Activated T-cell treated with anti-CD3 and anti-CD28 coated beads, Interleukin-2, amount 50 U/mL, for 4 hours (primary cell): Measurements from ENCODE around the gene ANKS4B. TPM values are rescaled to one million over a fixed set of nuclear protein-coding genes. Genes with fewer than 3 reads are reported as not detected.
"Not testable (repeated sequence)": the region's sequence is repeated elsewhere in the genome, so short reads cannot be mapped to it uniquely, and the experiment has no call there.

ENCODE experiments used
- ATAC-seq, 2 donors: fragments of 200-7000 bp; cut with Tn5 transposase; one replicate each; pipeline ENCODE4 v1.10.0; 2021
- DNase-seq: peaks from one replicate; pipeline ENCODE4 v3.0.0-alpha.2; 2020
- H3K27me3 Mint-ChIP-seq: one replicate; pipeline ENCODE4 v1.8.0; 2021; ENCODE audit warnings: low read depth, mixed read lengths
- H3K36me3 Mint-ChIP-seq: one replicate; pipeline ENCODE4 v1.8.0; 2022; ENCODE audit warnings: mixed read lengths; ENCODE audit not compliant: insufficient read depth
- H3K4me1 Mint-ChIP-seq: one replicate; pipeline ENCODE4 v1.8.0; 2021; ENCODE audit warnings: low read depth, mixed read lengths
- H3K4me3 Mint-ChIP-seq: one replicate; pipeline ENCODE4 v1.8.0; 2021; ENCODE audit warnings: mild to moderate bottlenecking, moderate library complexity, mixed read lengths
- H3K9me3 Mint-ChIP-seq: one replicate; pipeline ENCODE4 v1.8.0; 2021; ENCODE audit warnings: mixed read lengths
- total RNA-seq, 3 donors: library from RNA; stranded (reverse); gene quantifications; one replicate each; pipeline ENCODE4 v1.2.1, GENCODE V29; 2021

Gene ANKS4B
- total RNA-seq, 3 donors from 2014 or later, result not detected

- H3K4me3 Mint-ChIP-seq, result no peak overlapping the region
- no peak for ATAC-seq
These were observed 29.5 kb downstream of the ANKS4B start for GRCh38 chr16:21262779-21263639.

GRCh38 chr16:21263640-21264570, 30.4 kb downstream of the ANKS4B start:
- no peak overlapping the region for H3K4me3 Mint-ChIP-seq
- H3K27me3 Mint-ChIP-seq, result peaks cover 5% of the 10 kb centered on the region
- H3K4me1 Mint-ChIP-seq, result no peaks in the 10 kb centered on the region
- no peaks in the 10 kb centered on the region for H3K36me3 Mint-ChIP-seq
- no peak for ATAC-seq
- H3K9me3 Mint-ChIP-seq, result no peaks in the 10 kb centered on the region
- no peak for DNase-seq

More at GRCh38 chr16:21262779-21263639, 29.5 kb downstream of the ANKS4B start:
- Mint-ChIP-seq H3K9me3 (no peaks in the 10 kb centered on the region), H3K36me3 (no peaks in the 10 kb centered on the region), H3K4me1 (no peaks in the 10 kb centered on the region), H3K27me3 (peaks cover 5% of the 10 kb centered on the region)
- no peak for DNase-seq

DNA sequence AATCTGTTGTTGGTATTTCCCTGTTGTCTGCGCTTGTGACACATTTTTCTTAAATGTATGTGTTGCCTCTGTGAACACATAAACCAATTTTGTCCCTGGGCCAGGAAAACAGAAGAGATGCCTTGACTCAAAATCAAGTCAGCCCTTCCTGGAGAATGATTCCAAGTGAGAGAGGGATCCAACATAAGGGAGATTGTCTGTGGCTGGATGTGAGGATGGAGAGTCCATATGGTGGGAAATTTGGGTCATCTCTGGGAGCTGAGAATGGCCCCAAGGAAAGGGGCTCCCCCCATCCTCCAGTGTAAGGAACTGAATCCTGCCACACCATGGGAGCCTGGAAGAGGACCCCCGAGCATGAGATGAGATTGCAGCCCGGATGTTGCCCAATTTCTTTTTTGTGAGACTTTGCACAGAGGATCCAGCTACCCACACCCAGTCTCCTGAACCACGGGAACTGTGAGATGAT, 31.1 kb downstream of the ANKS4B start:
- no peak for DNase-seq
- Mint-ChIP-seq H3K9me3 (no peaks in the 10 kb centered on the region), H3K4me1 (no peaks in the 10 kb centered on the region), H3K36me3 (no peaks in the 10 kb centered on the region), H3K4me3 (no peak overlapping the region), H3K27me3 (peaks cover 3% of the 10 kb centered on the region)
- no peak for ATAC-seq

DNA sequence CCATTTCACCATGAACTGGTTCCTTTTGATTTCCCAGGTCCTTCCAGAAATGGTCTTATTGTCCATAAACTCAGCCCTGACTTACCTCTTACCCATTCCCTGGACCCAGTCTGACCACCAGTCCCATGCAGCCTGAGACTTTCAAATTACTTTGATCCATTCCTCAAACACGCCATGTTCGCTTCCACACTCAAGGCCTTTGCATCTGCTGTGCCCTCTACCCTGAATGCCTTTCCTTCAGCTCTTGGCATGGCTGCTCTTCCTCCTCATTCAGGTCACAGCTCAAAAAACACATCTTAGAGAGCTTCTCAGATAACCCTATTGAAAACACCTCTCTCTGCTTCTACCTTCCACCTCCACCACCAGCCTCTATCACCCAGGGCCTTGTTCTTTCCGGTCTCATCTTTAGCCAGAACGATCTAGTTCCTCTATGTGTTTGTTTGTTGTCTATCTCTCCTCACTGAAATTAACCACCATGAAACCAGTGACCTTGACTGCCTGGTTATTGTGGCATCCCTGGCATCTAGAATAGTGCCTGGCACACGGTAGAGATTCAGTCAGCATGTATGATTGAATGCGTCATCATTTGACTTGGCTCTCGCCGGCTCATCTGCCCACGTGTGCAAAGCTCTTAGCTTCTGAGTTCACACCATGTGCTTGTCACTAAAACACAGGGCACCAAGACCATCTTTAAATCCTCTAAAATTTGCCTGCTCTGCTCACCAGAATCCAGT, 31.8 kb downstream of the ANKS4B start:
- DNase-seq (no peak), ATAC-seq (no peak)
- H3K9me3 Mint-ChIP-seq, result no peaks in the 10 kb centered on the region
- no peaks in the 10 kb centered on the region for H3K27me3 Mint-ChIP-seq
- no peaks in the 10 kb centered on the region for H3K4me1 Mint-ChIP-seq
- H3K4me3 Mint-ChIP-seq, result no peak overlapping the region
- H3K36me3 Mint-ChIP-seq, result no peaks in the 10 kb centered on the region

GRCh38 chr16:21267298-21267697, 33.8 kb downstream of the ANKS4B start:
- Mint-ChIP-seq H3K36me3 (no peaks in the 10 kb centered on the region), H3K27me3 (peaks cover 2% of the 10 kb centered on the region), H3K4me3 (no peak overlapping the region), H3K4me1 (no peaks in the 10 kb centered on the region), H3K9me3 (no peaks in the 10 kb centered on the region)
- DNase-seq, result no peak
- ATAC-seq, result no peak

DNA sequence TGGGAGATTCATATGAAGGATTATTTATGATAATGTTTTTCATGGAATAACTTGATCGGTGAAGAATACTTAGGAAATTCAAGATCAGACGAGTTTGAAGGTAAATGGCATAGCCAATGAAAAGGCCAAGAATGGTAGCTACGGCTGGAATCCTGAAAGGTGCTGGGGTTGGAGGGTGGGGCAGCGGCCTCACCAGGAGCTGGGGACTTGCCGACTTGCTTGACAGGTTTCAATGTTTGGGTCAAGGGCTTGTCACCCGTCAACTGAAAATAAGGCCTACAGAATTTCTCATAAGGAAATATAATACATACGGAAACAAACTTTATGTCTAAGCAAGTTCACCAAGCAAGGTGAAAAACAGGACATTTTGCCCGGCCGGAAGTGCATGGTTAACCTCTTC, 34.7 kb downstream of the ANKS4B start:
- ATAC-seq (no peak), DNase-seq (no peak)
- Mint-ChIP-seq H3K9me3 (no peaks in the 10 kb centered on the region), H3K4me3 (no peak overlapping the region), H3K36me3 (no peaks in the 10 kb centered on the region), H3K4me1 (no peaks in the 10 kb centered on the region), H3K27me3 (peaks cover 4% of the 10 kb centered on the region)

DNA sequence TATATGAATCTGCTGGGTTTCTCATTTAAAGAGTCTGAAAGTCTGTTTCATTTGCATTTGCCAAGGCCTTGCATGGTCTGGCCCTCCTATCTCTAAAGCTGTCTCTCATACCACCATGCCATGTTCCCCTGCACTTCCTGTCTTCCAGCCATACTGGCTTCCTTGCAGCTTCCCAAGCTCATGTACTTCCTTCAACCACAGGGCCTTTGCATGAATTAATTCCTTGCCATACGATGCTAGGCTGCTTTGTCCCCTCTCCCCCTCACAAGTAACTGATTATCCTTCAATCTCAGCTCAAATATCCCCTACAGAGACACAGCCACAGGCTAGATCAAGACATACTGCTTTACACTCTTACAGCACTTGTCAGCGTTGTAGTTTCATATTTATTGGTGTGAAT, 38.8 kb downstream of the ANKS4B start:
- Mint-ChIP-seq H3K9me3 (no peaks in the 10 kb centered on the region), H3K4me1 (no peaks in the 10 kb centered on the region), H3K27me3 (peaks cover 30% of the 10 kb centered on the region), H3K4me3 (no peak overlapping the region), H3K36me3 (no peaks in the 10 kb centered on the region)
- no peak for ATAC-seq
- DNase-seq, result no peak

- not testable (repeated sequence) for H3K4me3 Mint-ChIP-seq, H3K4me1 Mint-ChIP-seq, DNase-seq, H3K36me3 Mint-ChIP-seq, H3K9me3 Mint-ChIP-seq, ATAC-seq
- peaks cover 35% of the 10 kb centered on the region for H3K27me3 Mint-ChIP-seq
These were observed 39.3 kb downstream of the ANKS4B start for GRCh38 chr16:21272763-21273162.

GRCh38 chr16:21274172-21274726, 40.8 kb downstream of the ANKS4B start:
- ATAC-seq (no peak), DNase-seq (no peak)
- no peaks in the 10 kb centered on the region for H3K4me1 Mint-ChIP-seq
- H3K4me3 Mint-ChIP-seq, result no peak overlapping the region
- no peaks in the 10 kb centered on the region for H3K36me3 Mint-ChIP-seq
- H3K9me3 Mint-ChIP-seq, result no peaks in the 10 kb centered on the region
- peaks cover 50% of the 10 kb centered on the region for H3K27me3 Mint-ChIP-seq

DNA sequence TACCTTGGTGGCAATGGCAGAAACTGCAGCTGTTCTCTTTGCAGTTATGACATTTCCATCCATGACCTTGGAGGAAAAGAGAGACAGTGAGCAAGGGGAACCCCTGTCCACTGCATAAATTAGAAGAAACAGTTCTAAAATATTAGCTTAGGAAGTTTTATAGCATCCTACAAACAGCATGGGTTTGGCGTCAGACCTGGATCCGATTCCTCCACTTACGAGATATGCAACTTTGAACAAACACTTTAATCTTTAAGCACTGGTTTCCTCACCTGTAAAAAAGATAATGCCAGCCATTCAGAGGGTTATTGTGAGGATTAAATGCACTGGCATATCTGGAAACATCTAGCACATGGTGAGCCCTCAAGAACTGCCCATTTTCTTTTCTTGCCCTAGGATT, 42.0 kb downstream of the ANKS4B start:
- peaks cover 58% of the 10 kb centered on the region for H3K27me3 Mint-ChIP-seq
- no peaks in the 10 kb centered on the region for H3K36me3 Mint-ChIP-seq
- no peaks in the 10 kb centered on the region for H3K4me1 Mint-ChIP-seq
- ATAC-seq (no peak), DNase-seq (no peak)
- no peak overlapping the region for H3K4me3 Mint-ChIP-seq
- no peaks in the 10 kb centered on the region for H3K9me3 Mint-ChIP-seq

DNA sequence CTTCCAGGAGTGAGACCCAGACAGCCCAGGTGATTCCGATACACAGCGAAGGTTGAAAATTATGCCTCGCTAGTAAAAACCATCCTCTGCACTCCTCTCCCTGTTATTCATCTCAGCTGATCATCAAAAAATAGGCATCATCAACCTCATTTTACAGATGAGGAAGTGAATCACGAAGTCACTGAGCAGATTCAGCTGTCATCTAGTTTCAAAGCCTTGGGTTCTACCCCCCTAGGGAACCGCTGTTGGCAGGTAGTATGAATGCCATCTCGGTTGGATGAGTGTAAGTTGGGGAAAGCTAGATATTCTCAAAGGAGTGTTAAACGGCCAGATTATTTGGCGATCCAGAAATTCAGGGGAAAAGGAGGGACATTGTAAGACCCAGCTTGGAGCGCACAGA, 42.6 kb downstream of the ANKS4B start:
- ATAC-seq (no peak), DNase-seq (no peak)
- Mint-ChIP-seq H3K4me1 (no peaks in the 10 kb centered on the region), H3K27me3 (peaks cover 60% of the 10 kb centered on the region), H3K9me3 (no peaks in the 10 kb centered on the region), H3K36me3 (no peaks in the 10 kb centered on the region), H3K4me3 (no peak overlapping the region)

DNA sequence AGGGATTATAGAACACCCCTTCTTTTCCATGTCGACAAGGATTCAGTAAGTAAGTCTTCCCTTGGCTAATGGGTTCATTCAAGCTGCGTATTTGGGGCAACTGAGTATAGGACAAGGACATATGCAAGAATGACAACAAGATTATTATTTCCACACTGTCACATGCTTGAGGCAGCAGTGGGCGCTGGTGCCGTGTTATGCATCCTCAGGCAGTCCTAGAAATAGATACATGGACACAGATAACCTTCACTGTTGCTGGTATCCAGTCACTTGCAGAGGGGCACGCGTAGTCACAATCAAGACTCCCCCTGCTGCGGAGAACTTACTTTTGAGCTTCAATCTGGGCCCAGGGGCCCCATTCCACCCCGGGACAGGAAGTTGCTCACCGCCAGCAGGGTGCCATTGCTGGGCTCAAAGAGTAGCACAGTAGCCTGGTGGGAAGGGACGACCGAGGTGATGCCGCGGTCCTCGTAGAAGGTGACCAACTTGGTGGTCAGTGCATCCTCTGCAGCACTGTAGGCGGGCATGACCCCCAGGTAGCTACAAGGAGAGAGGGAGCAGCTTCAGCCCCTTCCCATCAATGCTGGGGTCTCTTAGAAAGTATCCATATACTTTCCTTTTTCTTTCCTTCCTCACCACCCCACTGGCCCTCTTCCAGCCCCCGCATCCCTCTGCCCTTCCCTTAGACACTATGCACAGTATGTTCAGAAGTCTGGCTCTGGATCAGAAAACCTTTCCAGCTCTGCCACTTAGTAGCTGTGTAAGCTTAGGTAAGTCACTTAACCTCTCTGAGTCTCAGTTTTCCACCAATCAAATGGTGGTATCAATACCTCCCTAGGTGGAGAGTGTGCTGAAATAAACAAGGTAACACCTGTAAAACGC, 43.8 kb downstream of the ANKS4B start:
- no peak for ATAC-seq
- no peak overlapping the region for H3K4me3 Mint-ChIP-seq

More for the DNA sequence above, 43.8 kb downstream of the ANKS4B start:
- H3K4me1 Mint-ChIP-seq, result no peaks in the 10 kb centered on the region
- no peaks in the 10 kb centered on the region for H3K36me3 Mint-ChIP-seq
- no peak for DNase-seq
- H3K27me3 Mint-ChIP-seq, result peaks cover 67% of the 10 kb centered on the region
- no peaks in the 10 kb centered on the region for H3K9me3 Mint-ChIP-seq
